GM13976 (cell line): ENCODE data around the gene FOXL1.

Experiments
- DNase-seq: peaks from one replicate; pipeline ENCODE4 v3.0.0; 2012; ENCODE audit warnings: low spot score
- CTCF ChIP-seq: IDR thresholded peaks from 2 replicates; pipeline ENCODE4 v1.5.1; 2012; ENCODE audit warnings: borderline replicate concordance, mild to moderate bottlenecking; ENCODE audit not compliant: insufficient read depth; ENCODE audit errors: extremely low read depth, missing control alignments, control extremely low read depth
- in situ Hi-C: fragments of 300-500 bp; cut with MboI; formaldehyde crosslinking; loops from one replicate; pipeline ENCODE4 v1.12.0; 2022; ENCODE audit warnings: low sequenced_read_pairs, mixed read lengths, inconsistent platforms; ENCODE audit not compliant: unreplicated experiment

Gene FOXL1

GRCh38 chr16:86611941-86612340, 33.6 kb downstream of the FOXL1 start:
- no peak for DNase-seq
- TF ChIP-seq CTCF: no peak
- in situ Hi-C loops: no loop called here

- DNase-seq: no peak
- in situ Hi-C loops: no loop called here
- no peak for TF ChIP-seq CTCF
These were observed 36.4 kb downstream of the FOXL1 start for GRCh38 chr16:86614699-86615098.

GRCh38 chr16:86616906-86617305, 38.6 kb downstream of the FOXL1 start:
- no peak for DNase-seq
- in situ Hi-C loops: no loop called here

GRCh38 chr16:86618431-86619238, 40.3 kb downstream of the FOXL1 start:
- in situ Hi-C loops: no loop called here
- no peak for TF ChIP-seq CTCF
- no peak for DNase-seq

More at GRCh38 chr16:86616906-86617305, 38.6 kb downstream of the FOXL1 start:
- TF ChIP-seq CTCF: no peak

GRCh38 chr16:86619239-86619794, 41.0 kb downstream of the FOXL1 start:
- in situ Hi-C loops: no loop called here
- TF ChIP-seq CTCF: no peak
- no peak for DNase-seq

GRCh38 chr16:86620184-86620583, 41.8 kb downstream of the FOXL1 start:
- in situ Hi-C loops: no loop called here
- no peak for TF ChIP-seq CTCF
- no peak for DNase-seq
